ENCODE results near the gene PATE4.
A peak's percentile ranks its signal among the peaks of the same experiment; 100 is the strongest.

- TF ChIP-seq RCOR1 (IDR thresholded peaks at IDR 0.05; ENCODE audit: low read depth, low read length) = no peak
- TF ChIP-seq CTCF (IDR thresholded peaks at IDR 0.05) = peak; percentile 62
These were observed 41.5 kb downstream of the PATE4 start for GRCh38 chr11:125874556-125875124.

All from A549 (cell line).